ENCODE measurements around the gene FAM120A.

Gene FAM120A

DNA sequence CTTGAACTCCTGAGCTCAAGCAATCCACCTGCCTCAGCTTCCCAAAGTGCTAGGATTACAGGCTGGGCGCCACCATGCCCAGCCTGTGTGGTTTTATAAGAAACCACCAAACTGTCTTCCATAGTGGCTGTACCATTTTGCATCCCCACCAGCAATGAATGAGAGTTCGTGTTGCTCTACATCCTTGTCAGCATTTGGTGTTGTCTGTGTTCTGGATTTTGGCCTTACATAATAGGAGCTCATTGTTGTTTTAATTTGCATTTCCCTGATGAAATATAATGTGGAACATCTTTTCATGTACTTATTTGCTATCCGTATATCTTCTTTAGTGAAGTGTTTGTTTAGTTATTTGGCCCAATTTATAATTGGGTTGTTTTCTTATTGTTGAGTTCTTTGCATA lies 154.7 kb downstream of the FAM120A start:
- WGBS, 2 experiments: 45 to 61% methylated on average over 2 to 3 of the region's 3 CpGs
- Histone ChIP-seq H3K4me3 (ENCODE audit: insufficient read depth, low read depth, low read length) (no peak overlapping the region), H3K9me3 (ENCODE audit: control insufficient read depth, low read length) (no peaks in the 10 kb centered on the region), H3K27ac (ENCODE audit: insufficient read depth, low read depth, low read length, poor library complexity, severe bottlenecking) (no peak overlapping the region), H3K27me3 (ENCODE audit: control insufficient read depth, insufficient read depth, low read length, poor library complexity, severe bottlenecking) (no peaks in the 10 kb centered on the region), H3K36me3 (ENCODE audit: control insufficient read depth, insufficient read depth, low read length) (no peaks in the 10 kb centered on the region), H3K4me1 (ENCODE audit: control insufficient read depth, insufficient read depth, low read length) (no peaks in the 10 kb centered on the region)

DNA sequence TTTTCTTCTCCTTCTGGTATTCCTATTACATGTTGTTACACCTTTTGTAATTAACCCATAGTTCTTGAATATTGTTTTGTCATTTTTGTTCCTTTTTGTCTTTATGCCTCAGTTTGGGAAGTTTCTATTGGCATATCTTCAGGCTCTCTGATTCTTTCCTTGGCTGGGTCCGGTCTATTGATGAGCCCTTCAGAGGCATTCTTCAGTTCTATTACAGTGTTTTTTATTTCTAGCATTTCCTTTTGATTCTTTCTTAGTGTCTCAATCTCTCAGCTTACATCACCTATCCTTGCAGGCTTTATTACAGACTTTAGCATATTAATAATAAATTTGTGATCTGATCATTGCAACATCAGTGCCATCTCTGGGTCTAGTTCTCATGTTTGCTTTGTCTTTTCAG lies 158.7 kb downstream of the FAM120A start:
- Histone ChIP-seq H3K9me3 (ENCODE audit: control insufficient read depth, low read length) (no peaks in the 10 kb centered on the region), H3K27me3 (ENCODE audit: control insufficient read depth, insufficient read depth, low read length, poor library complexity, severe bottlenecking) (no peaks in the 10 kb centered on the region), H3K4me1 (ENCODE audit: control insufficient read depth, insufficient read depth, low read length) (no peaks in the 10 kb centered on the region), H3K36me3 (ENCODE audit: control insufficient read depth, insufficient read depth, low read length) (no peaks in the 10 kb centered on the region), H3K27ac (ENCODE audit: insufficient read depth, low read depth, low read length, poor library complexity, severe bottlenecking) (no peak overlapping the region), H3K4me3 (ENCODE audit: insufficient read depth, low read depth, low read length) (no peak overlapping the region)
- 83 to 100% methylated on average over 1 of the region's 1 CpG for WGBS, 2 experiments

DNA sequence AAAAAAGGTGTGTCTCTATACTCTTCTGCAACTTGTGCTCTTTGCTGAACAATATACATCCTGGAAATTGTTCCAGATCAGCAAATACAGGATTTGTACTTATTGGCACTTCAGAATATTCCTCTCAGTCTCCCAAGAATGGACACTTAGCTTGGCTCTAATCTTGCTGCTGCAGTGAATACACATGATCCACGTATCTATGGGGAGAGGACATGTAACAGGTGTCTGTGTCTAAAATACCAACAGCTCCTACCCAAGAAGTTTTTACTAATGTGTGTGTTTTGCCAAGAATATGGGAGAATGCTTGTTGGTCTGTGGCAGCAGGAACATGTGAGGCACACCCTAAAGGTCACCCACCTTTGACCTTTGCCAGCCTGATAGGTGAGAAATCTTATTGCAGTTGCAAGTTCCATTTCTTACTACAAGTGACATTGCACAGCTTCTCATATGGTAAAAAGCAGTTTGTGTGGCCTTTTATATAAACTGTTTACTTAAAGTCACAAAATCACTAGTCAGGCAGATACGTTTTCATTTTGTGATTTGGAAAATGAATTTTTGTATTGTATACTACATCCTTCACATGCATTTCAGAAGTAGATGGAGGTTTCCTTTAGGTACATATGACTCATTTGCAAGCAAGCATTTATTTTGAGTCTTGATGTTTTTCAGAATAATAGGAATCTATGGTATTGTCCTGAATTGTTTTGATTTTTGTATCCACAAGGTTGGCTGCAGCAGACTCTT lies 160.7 kb downstream of the FAM120A start:
- Histone ChIP-seq H3K27ac (ENCODE audit: insufficient read depth, low read depth, low read length, poor library complexity, severe bottlenecking) (no peak overlapping the region), H3K27me3 (ENCODE audit: control insufficient read depth, insufficient read depth, low read length, poor library complexity, severe bottlenecking) (no peaks in the 10 kb centered on the region), H3K36me3 (ENCODE audit: control insufficient read depth, insufficient read depth, low read length) (no peaks in the 10 kb centered on the region), H3K4me3 (ENCODE audit: insufficient read depth, low read depth, low read length) (no peak overlapping the region), H3K9me3 (ENCODE audit: control insufficient read depth, low read length) (no peaks in the 10 kb centered on the region), H3K4me1 (ENCODE audit: control insufficient read depth, insufficient read depth, low read length) (no peaks in the 10 kb centered on the region)
- 81% methylated on average over 2 of the region's 2 CpGs; no CpG with 5 or more reads in 1 of the 2 experiments for WGBS, 2 experiments

- WGBS, 2 experiments: 90 to 92% methylated on average over 5 of the region's 5 CpGs
- Histone ChIP-seq H3K4me3 (ENCODE audit: insufficient read depth, low read depth, low read length) (no peak overlapping the region), H3K4me1 (ENCODE audit: control insufficient read depth, insufficient read depth, low read length) (no peaks in the 10 kb centered on the region), H3K27me3 (ENCODE audit: control insufficient read depth, insufficient read depth, low read length, poor library complexity, severe bottlenecking) (no peaks in the 10 kb centered on the region), H3K9me3 (ENCODE audit: control insufficient read depth, low read length) (no peaks in the 10 kb centered on the region), H3K36me3 (ENCODE audit: control insufficient read depth, insufficient read depth, low read length) (no peaks in the 10 kb centered on the region), H3K27ac (ENCODE audit: insufficient read depth, low read depth, low read length, poor library complexity, severe bottlenecking) (no peak overlapping the region)
Measured at GRCh38 chr9:93612796-93613154, 161.3 kb downstream of the FAM120A start.

- no peaks in the 10 kb centered on the region for H3K27me3 ChIP-seq (ENCODE audit: control insufficient read depth, insufficient read depth, low read length, poor library complexity, severe bottlenecking)
- H3K4me1 ChIP-seq (ENCODE audit: control insufficient read depth, insufficient read depth, low read length): no peaks in the 10 kb centered on the region
- H3K4me3 ChIP-seq (ENCODE audit: insufficient read depth, low read depth, low read length): no peak overlapping the region
- 90 to 91% methylated on average over 5 of the region's 5 CpGs for WGBS, 2 experiments
- H3K27ac ChIP-seq (ENCODE audit: insufficient read depth, low read depth, low read length, poor library complexity, severe bottlenecking): no peak overlapping the region
- no peaks in the 10 kb centered on the region for H3K36me3 ChIP-seq (ENCODE audit: control insufficient read depth, insufficient read depth, low read length)
- H3K9me3 ChIP-seq (ENCODE audit: control insufficient read depth, low read length): no peaks in the 10 kb centered on the region
Measured at GRCh38 chr9:93613174-93613573, 161.7 kb downstream of the FAM120A start.

- WGBS, 2 experiments: 55 to 58% methylated on average over 3 of the region's 3 CpGs
- Histone ChIP-seq H3K4me3 (ENCODE audit: insufficient read depth, low read depth, low read length) (no peak overlapping the region), H3K36me3 (ENCODE audit: control insufficient read depth, insufficient read depth, low read length) (no peaks in the 10 kb centered on the region), H3K9me3 (ENCODE audit: control insufficient read depth, low read length) (no peaks in the 10 kb centered on the region), H3K27me3 (ENCODE audit: control insufficient read depth, insufficient read depth, low read length, poor library complexity, severe bottlenecking) (no peaks in the 10 kb centered on the region), H3K4me1 (ENCODE audit: control insufficient read depth, insufficient read depth, low read length) (no peaks in the 10 kb centered on the region), H3K27ac (ENCODE audit: insufficient read depth, low read depth, low read length, poor library complexity, severe bottlenecking) (no peak overlapping the region)
Measured at GRCh38 chr9:93613791-93614190, 162.3 kb downstream of the FAM120A start.

- H3K4me3 ChIP-seq (ENCODE audit: insufficient read depth, low read depth, low read length): no peak overlapping the region
- WGBS, 2 experiments: 85 to 88% methylated on average over 5 of the region's 5 CpGs
- no peak overlapping the region for H3K27ac ChIP-seq (ENCODE audit: insufficient read depth, low read depth, low read length, poor library complexity, severe bottlenecking)
- H3K27me3 ChIP-seq (ENCODE audit: control insufficient read depth, insufficient read depth, low read length, poor library complexity, severe bottlenecking): no peaks in the 10 kb centered on the region
- no peaks in the 10 kb centered on the region for H3K36me3 ChIP-seq (ENCODE audit: control insufficient read depth, insufficient read depth, low read length)
- H3K9me3 ChIP-seq (ENCODE audit: control insufficient read depth, low read length): no peaks in the 10 kb centered on the region
- H3K4me1 ChIP-seq (ENCODE audit: control insufficient read depth, insufficient read depth, low read length): no peaks in the 10 kb centered on the region
Measured at GRCh38 chr9:93614830-93615468, 163.5 kb downstream of the FAM120A start.

Measured in ectodermal cell (in vitro differentiated cells).